ENCODE measurements around the gene EEF1A2. TPM values are rescaled to one million over a fixed set of nuclear protein-coding genes. Genes with fewer than 3 reads are reported as not detected.

EEF1A2 gene
- total and polyA plus RNA-seq, 2 of the 4 experiments (the other 2 are of a cell fraction): 1.3 to 4.6 TPM

DNA sequence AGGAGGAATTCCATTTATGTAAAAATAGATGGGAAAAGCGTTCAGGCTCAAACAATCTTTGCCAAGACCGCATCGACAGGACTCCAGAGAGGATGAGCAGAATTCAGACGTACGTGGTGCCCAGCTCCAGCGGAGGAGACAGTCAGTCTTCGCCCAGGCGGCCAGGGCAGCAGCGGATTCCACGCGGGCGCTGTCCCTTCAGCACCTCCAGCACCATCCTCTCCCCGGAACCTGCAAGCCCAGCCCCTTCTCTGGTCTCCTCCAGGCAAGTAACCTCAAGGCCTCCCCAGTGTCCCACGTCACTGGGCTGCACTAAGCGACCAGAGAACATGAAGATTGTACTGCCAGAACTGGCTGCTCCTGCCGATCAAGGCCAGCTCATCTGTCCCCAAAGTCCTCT lies 23.7 kb downstream of the EEF1A2 start:
- Histone ChIP-seq H3K4me3 (ENCODE audit: insufficient read depth, low read depth, low read length) (no peak overlapping the region), H3K4ac (ENCODE audit: low read depth, low read length) (no peak overlapping the region), H3K9me3 (ENCODE audit: control insufficient read depth, insufficient read depth, low read length) (no peaks in the 10 kb centered on the region), H4K20me1 (ENCODE audit: insufficient read depth, low read length) (no peaks in the 10 kb centered on the region; the same call in 1 of the 2 replicates), H2AFZ (replicated peaks; ENCODE audit: low read length, poor library complexity) (no peak overlapping the region), H2BK20ac (ENCODE audit: low read depth, low read length) (no peak overlapping the region), H3K18ac (ENCODE audit: low read depth, low read length) (no peak overlapping the region), H2BK120ac (ENCODE audit: low read depth, low read length) (no peak overlapping the region), H4K91ac (ENCODE audit: insufficient read depth, low read depth, low read length) (no peak overlapping the region), H2BK5ac (ENCODE audit: low read depth, low read length, poor library complexity, severe bottlenecking) (no peak overlapping the region), H3K36me3 (ENCODE audit: control insufficient read depth, insufficient read depth, low read length) (no peaks in the 10 kb centered on the region), H4K5ac (ENCODE audit: low read depth, low read length) (no peak overlapping the region), H4K8ac (ENCODE audit: low read depth in 2 of 2, low read length in 2 of 2) (no peak overlapping the region), H3K27ac (ENCODE audit: insufficient read depth, low read length) (no peak overlapping the region), H3K27me3 (ENCODE audit: control insufficient read depth, insufficient read depth, low read length) (peaks cover 72% of the 10 kb centered on the region), H3K56ac (ENCODE audit: extremely low read depth, insufficient read depth, low read length) (no peak overlapping the region), H3K9ac (ENCODE audit: low read depth, low read length) (no peak overlapping the region), H3K4me1 (ENCODE audit: control insufficient read depth, insufficient read depth, low read length) (no peaks in the 10 kb centered on the region), H2BK15ac (ENCODE audit: low read depth, low read length) (no peak overlapping the region), H3K23ac (ENCODE audit: low read depth, low read length) (no peak overlapping the region), H2AK9ac (replicated peaks; ENCODE audit: low read depth, low read length, poor library complexity) (no peak overlapping the region), H2AK5ac (ENCODE audit: low read depth, low read length) (no peak overlapping the region), H3K4me2 (ENCODE audit: low read depth, low read length) (no peak overlapping the region), H3K9me1 (ENCODE audit: insufficient read depth, low read length) (no peaks in the 10 kb centered on the region), H3K79me1 (ENCODE audit: low read depth in 1 of 2, low read length in 2 of 2) (no peaks in the 10 kb centered on the region), H3K14ac (replicated peaks; ENCODE audit: low read depth, low read length) (no peak overlapping the region)
- DNase-seq: peak; percentile 18
- CTCF ChIA-PET: no interaction called here
- BruUV-seq (replicated peaks): no TSS peak
- in situ Hi-C loops (cut with MboI; ENCODE audit: low sequenced_read_pairs) (no loop called here), dilution Hi-C loops (cut with HindIII; ENCODE audit: low sequenced_read_pairs, unreplicated experiment) (no loop called here), intact Hi-C loops (cut with micrococcal nuclease) (no loop called here)
- TF ChIP-seq MXI1 (IDR thresholded peaks at IDR 0.05; ENCODE audit: borderline replicate concordance, low read depth, low read length) (no peak), CHD1 (IDR thresholded peaks at IDR 0.05; ENCODE audit: low read depth, low read length) (no peak), FOS (IDR thresholded peaks at IDR 0.05; ENCODE audit: low read depth, low read length) (no peak), SMC3 (IDR thresholded peaks at IDR 0.05; ENCODE audit: low read depth, low read length) (no peak), MAFK (IDR thresholded peaks at IDR 0.05; ENCODE audit: low read depth, low read length) (no peak), MAZ (IDR thresholded peaks at IDR 0.05; ENCODE audit: borderline replicate concordance, low read depth, low read length) (no peak), CEBPB (IDR thresholded peaks at IDR 0.05; ENCODE audit: low read depth, low read length) (no peak), RCOR1 (IDR thresholded peaks at IDR 0.05; ENCODE audit: insufficient replicate concordance, low read length) (no peak), POLR2A (IDR thresholded peaks at IDR 0.05; ENCODE audit: low read depth, low read length) (no peak), RFX5 (IDR thresholded peaks at IDR 0.05; ENCODE audit: low read depth, low read length) (no peak), CTCF (conservative IDR thresholded peaks at IDR 0.05; ENCODE audit: low read depth, low read length) (no peak), NFE2L2 (IDR thresholded peaks at IDR 0.05; ENCODE audit: low read depth, low read length) (no peak), RAD21 (IDR thresholded peaks at IDR 0.05; ENCODE audit: low read length) (no peak), BHLHE40 (IDR thresholded peaks at IDR 0.05; ENCODE audit: low read depth, low read length) (no peak)
- TF ChIP-seq, protein P1, sequence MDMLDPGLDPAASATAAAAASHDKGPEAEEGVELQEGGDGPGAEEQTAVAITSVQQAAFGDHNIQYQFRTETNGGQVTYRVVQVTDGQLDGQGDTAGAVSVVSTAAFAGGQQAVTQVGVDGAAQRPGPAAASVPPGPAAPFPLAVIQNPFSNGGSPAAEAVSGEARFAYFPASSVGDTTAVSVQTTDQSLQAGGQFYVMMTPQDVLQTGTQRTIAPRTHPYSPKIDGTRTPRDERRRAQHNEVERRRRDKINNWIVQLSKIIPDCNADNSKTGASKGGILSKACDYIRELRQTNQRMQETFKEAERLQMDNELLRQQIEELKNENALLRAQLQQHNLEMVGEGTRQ (IDR thresholded peaks at IDR 0.05; ENCODE audit: low read depth, low read length): no peak
- TF ChIP-seq, protein P2, sequence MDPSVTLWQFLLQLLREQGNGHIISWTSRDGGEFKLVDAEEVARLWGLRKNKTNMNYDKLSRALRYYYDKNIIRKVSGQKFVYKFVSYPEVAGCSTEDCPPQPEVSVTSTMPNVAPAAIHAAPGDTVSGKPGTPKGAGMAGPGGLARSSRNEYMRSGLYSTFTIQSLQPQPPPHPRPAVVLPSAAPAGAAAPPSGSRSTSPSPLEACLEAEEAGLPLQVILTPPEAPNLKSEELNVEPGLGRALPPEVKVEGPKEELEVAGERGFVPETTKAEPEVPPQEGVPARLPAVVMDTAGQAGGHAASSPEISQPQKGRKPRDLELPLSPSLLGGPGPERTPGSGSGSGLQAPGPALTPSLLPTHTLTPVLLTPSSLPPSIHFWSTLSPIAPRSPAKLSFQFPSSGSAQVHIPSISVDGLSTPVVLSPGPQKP (IDR thresholded peaks at IDR 0.05; ENCODE audit: borderline replicate concordance, low read depth, low read length): no peak
- peak; percentile 63; the same call in 1 of the 2 replicates for ATAC-seq (ENCODE audit: low read depth)
- POLR2A ChIA-PET (ENCODE audit: unreplicated experiment): no interaction called here
- 5% methylated on average over 11 of the region's 16 CpGs; no CpG with 5 or more reads in 1 of the 2 experiments for WGBS, 2 experiments (ENCODE audit: extremely low coverage in 2 of 2, insufficient read length in 1 of 2)

Data from IMR-90 (cell line).